GM19099 (cell line): ENCODE results near the gene BABAM2.

Experiments
- POLR2A ChIP-seq: IDR thresholded peaks from 3 replicates; pipeline ENCODE4 v1.6.1; 2011; ENCODE audit warnings: low read depth; ENCODE audit not compliant: insufficient read length; ENCODE audit errors: extremely low read depth

BABAM2 gene

GRCh38 chr2:27890146-27890923 is at the start of gene BABAM2, which contains the start of gene RBKS:
TSS of gene BABAM2 (plus strand) at chr2:27890729. CDS start at chr2:27894557, 3,828 bp downstream.
TSS of gene RBKS (minus strand) at chr2:27890387. CDS start at chr2:27890345, 42 bp downstream.
- TF ChIP-seq POLR2A, result peak; percentile 91

GRCh38 chr2:27842894-27843293 is 47.6 kb upstream of the BABAM2 start:
- TF ChIP-seq POLR2A, result no peak

GRCh38 chr2:27843992-27844391 is 46.5 kb upstream of the BABAM2 start:
- no peak for TF ChIP-seq POLR2A

DNA sequence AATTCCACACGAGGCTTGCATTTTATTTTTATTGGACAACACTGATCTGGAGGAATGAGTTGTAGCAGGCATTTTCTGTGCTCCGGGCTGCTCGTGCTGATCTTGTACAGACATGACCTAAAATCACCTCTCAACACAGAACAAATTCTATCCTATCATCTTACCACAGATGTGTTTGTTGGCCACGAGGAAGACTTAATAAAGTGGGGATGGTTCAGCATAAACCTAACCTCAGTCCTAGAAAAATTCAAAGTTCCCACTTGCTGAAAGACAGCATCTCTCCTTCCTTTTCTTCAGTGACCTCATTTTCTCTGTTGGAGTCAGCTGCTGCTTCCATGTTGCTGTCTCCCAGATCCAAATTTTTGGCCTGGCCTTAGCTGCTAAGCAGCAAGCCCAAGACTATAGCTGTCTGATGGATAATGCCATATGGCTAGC is 45.7 kb upstream of the BABAM2 start:
- TF ChIP-seq POLR2A, result no peak

DNA sequence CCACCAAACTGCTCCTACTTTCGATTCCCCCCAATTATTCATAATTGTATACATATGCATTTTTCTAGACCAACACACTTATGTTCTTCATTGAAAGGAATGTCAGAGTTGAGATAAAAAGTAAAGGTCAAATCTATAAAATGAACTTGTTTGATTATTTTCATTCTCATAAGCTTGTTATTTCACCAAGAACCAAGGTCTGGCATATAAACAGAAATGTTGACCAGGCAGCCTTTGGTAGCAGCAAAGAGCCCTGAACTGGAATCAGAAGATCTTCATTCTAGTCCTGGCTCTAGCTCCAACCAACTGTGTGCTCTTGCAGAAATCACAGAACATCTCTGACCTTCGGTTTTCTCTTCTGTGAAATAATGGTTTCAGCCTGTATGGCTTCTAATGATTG is 43.2 kb upstream of the BABAM2 start:
- no peak for TF ChIP-seq POLR2A

DNA sequence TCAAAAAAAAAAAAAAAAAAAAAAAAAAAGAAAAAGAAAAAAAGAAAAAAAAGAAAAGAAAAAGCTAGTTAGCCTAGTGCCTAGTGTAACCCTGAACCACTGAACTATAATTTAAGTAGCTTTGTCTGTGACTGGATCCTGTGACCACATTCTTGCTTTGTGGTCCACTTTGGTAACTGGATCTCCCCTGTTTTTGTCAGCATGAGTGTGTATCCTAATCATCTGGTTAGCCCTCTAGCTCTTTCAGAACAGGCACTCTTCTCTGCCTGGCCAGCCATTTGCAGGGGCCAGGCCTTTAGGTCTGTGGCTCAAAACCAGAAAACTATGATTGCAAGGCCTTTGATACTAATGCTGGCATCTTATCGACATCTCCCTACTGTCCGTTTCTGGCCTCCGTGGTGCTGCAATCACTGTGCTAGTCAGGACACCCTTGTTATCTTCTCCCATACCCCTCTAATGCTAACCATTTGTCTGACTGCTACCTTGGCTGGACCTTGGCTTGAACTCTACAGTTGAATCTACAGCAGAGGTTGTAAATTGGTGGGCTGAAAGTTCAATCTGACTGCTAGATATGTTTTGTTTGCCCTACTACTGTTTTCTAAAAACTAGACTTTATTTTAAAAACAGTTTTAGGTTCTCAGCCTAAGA is 40.8 kb upstream of the BABAM2 start:
- TF ChIP-seq POLR2A, result no peak

DNA sequence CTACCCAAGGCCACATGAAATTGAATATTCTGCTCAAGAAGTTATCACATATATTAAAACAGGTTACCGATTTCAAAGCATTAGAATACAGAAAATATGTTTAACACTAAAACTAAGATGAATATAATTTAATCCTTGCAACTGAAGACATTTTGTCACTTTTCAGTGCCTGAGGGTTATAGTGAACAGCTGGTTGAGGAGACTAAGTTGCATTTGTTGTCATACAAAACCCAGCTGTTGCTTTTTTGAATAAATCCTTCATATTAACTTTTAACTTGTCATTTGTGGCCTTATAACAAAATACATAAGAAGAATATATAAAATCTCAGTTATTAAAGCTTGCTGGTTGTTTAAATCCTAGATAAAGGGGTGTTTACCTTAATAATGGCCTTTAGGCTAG is 37.8 kb upstream of the BABAM2 start:
- TF ChIP-seq POLR2A, result no peak

DNA sequence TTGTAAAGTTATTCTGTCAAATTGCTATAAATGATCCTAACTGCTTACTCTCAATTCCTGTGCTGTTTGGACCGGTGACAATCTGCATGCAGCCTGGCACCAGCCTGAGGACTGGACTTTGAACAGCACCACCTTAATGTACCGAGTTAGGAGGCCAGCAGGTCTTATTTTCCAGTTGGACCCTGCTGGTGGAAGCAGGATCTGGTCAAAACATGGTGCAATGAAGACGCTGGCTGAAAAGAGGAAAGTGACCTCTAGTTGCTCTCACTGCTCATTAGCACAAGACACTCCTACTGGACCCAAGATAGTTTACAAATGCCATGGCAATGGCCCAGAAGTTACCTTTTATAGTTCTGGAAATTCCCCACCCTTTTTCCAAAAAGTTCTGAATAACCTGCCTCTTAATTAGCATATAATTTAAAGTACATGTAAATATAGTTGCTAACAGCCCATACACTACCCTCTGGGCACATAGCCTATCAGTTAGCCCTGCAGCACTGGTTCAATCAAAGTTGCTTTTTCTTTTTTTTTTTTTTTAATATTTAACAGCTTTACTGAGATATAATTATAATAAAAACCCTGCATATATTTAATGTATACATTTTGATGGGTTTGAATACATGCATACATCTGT is 36.2 kb upstream of the BABAM2 start:
- no peak for TF ChIP-seq POLR2A

- no peak for TF ChIP-seq POLR2A
Observed at GRCh38 chr2:27855476-27855875, 35.1 kb upstream of the BABAM2 start.

DNA sequence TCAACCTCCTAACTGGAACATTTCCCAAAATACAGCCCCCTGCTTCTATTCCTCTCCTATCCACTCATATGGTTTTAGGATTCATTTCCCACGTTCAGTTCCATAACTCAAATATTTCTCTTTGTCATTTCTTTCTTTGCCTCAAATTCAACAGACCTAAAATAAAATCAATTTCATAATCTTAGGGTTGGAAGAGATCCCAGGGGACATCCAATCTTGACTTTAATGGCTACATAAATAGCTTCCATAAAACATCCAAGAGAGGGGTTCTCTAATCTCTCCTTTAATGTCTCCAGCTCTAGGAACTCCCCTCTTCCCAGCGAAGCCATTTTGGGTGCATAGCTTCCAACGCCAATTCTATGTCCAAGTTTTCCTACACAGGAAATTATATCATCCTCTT is 34.1 kb upstream of the BABAM2 start:
- TF ChIP-seq POLR2A, result no peak

GRCh38 chr2:27856956-27857355 is 33.6 kb upstream of the BABAM2 start:
- no peak for TF ChIP-seq POLR2A

DNA sequence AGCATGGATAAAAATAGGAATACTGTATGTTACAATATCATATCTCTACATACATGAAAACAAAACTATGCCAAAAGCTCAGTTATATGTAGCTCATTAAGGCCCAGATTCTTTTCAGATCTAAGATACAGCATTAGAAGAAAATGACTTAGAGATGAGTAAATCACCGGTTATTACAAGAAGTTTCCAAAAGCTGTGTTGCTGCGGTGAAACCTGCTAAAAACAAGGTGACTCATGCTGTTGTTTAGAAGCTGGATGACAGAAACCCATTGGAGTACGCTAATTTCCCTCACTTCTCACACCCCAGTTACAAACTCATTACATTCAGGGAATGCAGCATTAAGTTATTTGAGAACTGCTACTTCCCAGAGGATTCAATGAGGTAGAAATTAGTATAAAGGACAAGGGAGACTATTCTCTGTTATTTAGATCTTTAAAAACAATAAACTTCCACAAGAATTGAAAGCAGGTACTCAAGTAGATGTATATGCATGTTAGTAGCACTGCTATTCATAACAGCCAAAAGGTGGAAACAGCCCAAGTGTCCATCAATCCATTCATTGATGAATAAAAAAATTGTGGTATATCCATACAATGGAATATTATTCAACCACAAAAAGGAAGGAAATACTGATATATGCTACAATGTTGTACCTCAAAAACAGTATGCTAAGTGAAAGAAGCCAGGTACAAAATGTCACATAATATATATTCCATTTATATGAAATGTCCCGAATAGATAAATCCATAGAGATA is 32.9 kb upstream of the BABAM2 start:
- no peak for TF ChIP-seq POLR2A

DNA sequence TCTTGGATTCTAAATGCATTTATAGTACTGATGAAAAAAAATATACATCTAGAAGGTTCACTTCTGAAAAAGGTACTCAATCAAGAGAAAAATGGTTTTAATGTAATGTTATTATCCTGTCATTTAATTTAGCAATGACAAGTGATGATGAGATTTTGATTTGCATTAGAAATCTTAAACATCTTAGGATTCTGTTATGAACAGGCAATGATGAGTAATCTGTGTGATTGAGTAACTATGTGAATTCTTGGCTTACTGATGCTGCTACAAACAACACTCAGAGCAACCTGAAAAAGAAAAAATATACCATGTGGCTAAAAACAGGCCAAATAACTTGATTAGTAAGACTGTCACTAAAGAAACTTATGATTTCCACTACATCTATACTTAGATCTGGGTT is 30.4 kb upstream of the BABAM2 start:
- TF ChIP-seq POLR2A, result no peak

- no peak for TF ChIP-seq POLR2A
Observed at GRCh38 chr2:27863146-27863545, 27.4 kb upstream of the BABAM2 start.

DNA sequence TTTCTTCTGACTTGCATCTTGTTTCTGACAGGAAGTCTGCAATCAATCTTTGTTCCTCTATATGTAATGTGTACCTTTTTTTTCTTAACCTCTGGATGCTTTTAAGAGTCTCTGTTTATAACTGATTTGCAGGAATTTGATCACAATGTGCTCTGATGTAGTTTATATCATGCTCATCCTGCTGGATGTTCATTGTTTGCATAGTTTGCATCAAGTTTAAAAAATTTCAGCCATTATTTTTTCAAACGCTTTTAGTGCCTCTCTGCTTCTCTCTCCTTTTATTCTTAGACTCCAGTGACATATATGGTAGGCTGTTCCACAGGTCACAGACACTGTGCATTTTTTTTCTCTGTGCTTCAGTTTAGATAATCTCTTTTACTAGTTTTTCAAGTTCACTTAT is 24.3 kb upstream of the BABAM2 start:
- TF ChIP-seq POLR2A, result no peak
